ENCODE measurements around the gene GLCE.

Gene GLCE

DNA sequence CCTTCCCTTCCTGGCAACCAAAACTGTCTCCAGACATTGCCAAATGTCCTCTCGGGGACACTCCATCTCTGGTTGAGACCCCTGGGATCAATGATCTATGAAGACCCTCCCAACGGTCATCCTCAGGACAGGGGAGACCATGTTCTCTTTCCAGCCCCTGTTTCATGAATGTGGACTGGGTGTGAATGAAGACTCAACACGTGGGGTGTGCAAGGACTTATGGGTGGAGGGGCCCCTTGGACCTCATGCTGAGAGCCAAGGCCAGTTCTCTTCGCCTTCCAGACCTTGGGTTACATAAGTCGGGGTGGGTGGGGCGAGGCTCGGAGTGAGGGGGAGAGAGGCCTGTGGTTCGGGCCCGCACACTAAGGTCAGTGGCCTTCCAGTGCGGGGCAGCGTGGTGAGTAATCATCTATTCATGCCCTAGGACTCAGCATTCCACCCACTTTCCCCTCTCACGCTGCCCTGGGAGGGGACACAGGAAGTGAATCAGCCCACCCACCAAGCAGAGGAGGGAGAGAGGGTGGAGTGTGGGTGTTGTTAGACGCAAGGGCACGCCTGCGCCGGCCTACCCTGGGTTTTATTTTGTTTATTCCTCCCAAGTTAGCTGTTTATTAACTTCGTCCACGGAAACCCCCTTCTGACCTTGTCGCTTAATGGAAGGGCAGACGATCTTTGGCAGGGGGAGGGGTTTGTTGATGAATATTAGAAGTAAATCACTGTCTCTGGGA, 144.9 kb downstream of the GLCE start:
- no peak overlapping the region for H3K27ac ChIP-seq (ENCODE audit: low read length)

DNA sequence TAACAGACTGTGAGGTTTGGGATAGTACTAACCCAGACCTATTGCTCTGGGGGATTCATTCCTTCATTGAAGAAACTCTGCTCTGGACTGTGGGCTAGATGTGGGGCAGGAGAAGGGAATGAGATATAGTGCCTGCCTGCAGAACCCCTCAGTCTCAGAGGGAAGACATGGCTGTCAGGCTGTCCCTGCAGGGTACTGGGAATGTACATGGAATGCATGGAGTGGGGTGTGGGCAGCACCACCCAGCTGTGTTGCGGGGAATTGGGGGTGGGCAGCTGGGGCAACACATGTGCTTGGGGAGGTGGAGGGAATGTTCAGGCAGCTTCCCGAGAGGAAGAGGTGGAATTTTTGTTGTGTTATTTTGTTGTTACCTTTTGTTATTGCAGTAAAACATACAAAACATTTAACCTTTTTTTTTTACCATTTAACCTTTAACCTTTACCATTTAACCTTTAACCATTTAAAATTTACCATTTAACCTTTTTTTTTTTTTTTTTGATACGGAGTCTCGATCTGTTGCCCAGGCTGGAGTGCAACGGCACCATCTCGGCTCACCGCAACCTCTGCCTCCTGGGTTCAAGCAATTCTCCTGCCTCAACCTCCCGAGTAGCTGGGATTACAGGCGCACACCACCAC, 145.6 kb downstream of the GLCE start:
- Histone ChIP-seq H3K4me3 (ENCODE audit: low read length) (no peak overlapping the region), H3K9ac (ENCODE audit: low read depth, low read length) (no peak overlapping the region), H3K36me3 (ENCODE audit: insufficient read depth, low read depth, low read length) (no peaks in the 10 kb centered on the region; the same call in 1 of the 2 replicates), H3K27me3 (ENCODE audit: insufficient read depth, low read length) (peaks cover 7% of the 10 kb centered on the region), H3K27ac (ENCODE audit: low read length) (no peak overlapping the region), H3K4me1 (ENCODE audit: insufficient read depth, low read length) (peaks cover 6% of the 10 kb centered on the region), H3K9me3 (ENCODE audit: insufficient read depth, low read depth, low read length) (no peaks in the 10 kb centered on the region)

More for the DNA sequence above, 144.9 kb downstream of the GLCE start:
- H3K27me3 ChIP-seq (ENCODE audit: insufficient read depth, low read length) = peaks cover 9% of the 10 kb centered on the region
- no peak overlapping the region for H3K4me3 ChIP-seq (ENCODE audit: low read length)
- no peaks in the 10 kb centered on the region; the same call in 1 of the 2 replicates for H3K36me3 ChIP-seq (ENCODE audit: insufficient read depth, low read depth, low read length)
- H3K9me3 ChIP-seq (ENCODE audit: insufficient read depth, low read depth, low read length) = no peaks in the 10 kb centered on the region
- H3K9ac ChIP-seq (ENCODE audit: low read depth, low read length) = no peak overlapping the region
- peaks cover 6% of the 10 kb centered on the region for H3K4me1 ChIP-seq (ENCODE audit: insufficient read depth, low read length)

DNA sequence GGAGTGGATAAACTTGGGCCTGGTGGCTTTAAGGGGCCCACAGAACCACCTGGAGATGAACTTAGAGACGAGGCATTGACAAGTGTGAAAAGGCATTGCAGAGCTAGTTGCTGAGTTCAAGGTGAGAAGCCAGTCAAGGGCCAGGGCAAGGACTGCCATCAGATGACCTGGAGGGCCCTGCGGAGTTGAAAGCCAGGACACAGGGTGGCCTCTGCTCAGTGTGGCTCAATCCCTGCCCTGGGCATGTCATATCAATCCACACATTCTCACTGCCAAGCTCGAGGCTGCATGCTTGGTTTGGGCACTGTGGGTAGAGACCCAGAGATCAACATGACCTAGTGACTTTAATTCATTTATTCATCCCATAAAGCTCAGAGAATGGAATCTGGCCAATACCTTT, 147.5 kb downstream of the GLCE start:
- no peak overlapping the region for H3K9ac ChIP-seq (ENCODE audit: low read depth, low read length)
- no peak overlapping the region for H3K27ac ChIP-seq (ENCODE audit: low read length)
- H3K27me3 ChIP-seq (ENCODE audit: insufficient read depth, low read length) = no peaks in the 10 kb centered on the region
- H3K36me3 ChIP-seq (ENCODE audit: insufficient read depth, low read depth, low read length) = no peaks in the 10 kb centered on the region; the same call in 1 of the 2 replicates
- peaks cover 6% of the 10 kb centered on the region for H3K4me1 ChIP-seq (ENCODE audit: insufficient read depth, low read length)
- H3K4me3 ChIP-seq (ENCODE audit: low read length) = no peak overlapping the region
- no peaks in the 10 kb centered on the region for H3K9me3 ChIP-seq (ENCODE audit: insufficient read depth, low read depth, low read length)

DNA sequence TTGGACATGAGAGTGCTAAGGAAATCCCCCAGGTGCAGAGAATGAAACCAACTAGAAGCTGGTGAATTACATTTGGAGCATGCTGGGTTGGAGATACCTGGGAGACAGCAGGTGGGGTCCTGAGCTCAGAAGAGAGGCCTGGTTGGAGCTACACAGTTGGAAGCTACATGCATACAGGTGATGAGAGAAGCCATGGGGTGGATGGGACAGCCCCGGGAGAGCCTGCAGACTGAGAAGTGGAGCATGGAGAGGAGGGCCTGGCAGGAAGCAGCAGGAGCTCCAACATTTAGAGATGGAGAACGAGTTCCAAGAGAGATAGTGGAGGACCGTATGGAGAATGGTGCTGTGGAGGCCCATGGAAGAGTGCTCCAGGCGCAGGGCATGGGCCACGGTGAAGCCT, 148.5 kb downstream of the GLCE start:
- Histone ChIP-seq H3K9me3 (ENCODE audit: insufficient read depth, low read depth, low read length) (no peaks in the 10 kb centered on the region), H3K27ac (ENCODE audit: low read length) (no peak overlapping the region), H3K36me3 (ENCODE audit: insufficient read depth, low read depth, low read length) (no peaks in the 10 kb centered on the region; the same call in 1 of the 2 replicates), H3K9ac (ENCODE audit: low read depth, low read length) (no peak overlapping the region), H3K4me1 (ENCODE audit: insufficient read depth, low read length) (peaks cover 6% of the 10 kb centered on the region), H3K27me3 (ENCODE audit: insufficient read depth, low read length) (no peaks in the 10 kb centered on the region), H3K4me3 (ENCODE audit: low read length) (no peak overlapping the region)

DNA sequence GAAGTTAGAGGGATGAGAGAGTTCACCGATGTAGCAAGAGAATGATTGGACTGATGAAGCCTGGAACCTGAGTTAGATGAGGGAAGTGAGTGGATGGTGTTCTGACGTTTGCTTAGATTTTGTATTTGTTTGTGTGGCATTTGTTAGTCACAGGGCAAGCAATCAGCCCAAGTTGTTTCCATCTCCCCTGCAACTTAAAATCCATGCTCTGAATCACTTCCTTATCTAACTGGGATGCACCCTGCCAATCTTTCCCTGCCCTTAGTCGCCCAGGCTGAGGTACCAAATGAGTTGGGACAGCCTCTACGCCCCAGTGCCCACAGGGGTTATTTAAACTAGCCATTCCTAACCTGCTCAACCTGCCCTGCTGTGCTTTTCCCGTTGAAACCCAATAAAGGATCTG, 150.9 kb downstream of the GLCE start:
- Histone ChIP-seq H3K9me3 (ENCODE audit: insufficient read depth, low read depth, low read length) (no peaks in the 10 kb centered on the region), H3K36me3 (ENCODE audit: insufficient read depth, low read depth, low read length) (no peaks in the 10 kb centered on the region; the same call in 1 of the 2 replicates), H3K4me1 (ENCODE audit: insufficient read depth, low read length) (no peaks in the 10 kb centered on the region), H3K9ac (ENCODE audit: low read depth, low read length) (no peak overlapping the region), H3K27me3 (ENCODE audit: insufficient read depth, low read length) (no peaks in the 10 kb centered on the region), H3K4me3 (ENCODE audit: low read length) (no peak overlapping the region), H3K27ac (ENCODE audit: low read length) (no peak overlapping the region)

DNA sequence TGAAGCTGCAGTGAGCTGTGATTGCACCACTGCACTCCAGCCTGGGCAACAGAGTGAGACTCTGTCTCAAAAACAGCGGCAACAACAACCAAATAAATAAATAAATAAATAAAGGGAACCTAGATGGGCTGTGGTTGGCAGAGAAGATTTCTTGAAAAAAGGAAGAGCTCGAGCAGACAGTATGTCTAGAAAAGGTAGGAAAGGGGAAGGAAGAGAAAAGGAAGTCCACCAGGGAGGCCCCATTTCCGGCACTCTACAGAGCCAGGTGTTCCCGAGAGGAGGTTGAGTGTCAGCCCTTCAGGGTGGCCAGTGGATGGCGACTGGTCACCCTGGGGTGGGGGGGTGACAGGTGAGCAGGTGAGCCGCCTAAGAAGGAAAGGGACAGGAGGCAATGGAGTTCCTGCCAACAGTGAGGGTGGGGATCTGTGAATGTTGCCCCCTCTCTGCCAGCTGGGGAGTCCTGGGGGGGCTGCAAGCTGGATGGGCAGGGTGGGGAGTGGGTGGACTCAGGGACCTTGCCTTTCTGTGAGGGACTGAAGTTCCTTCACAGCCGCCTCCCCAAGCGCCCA, 153.1 kb downstream of the GLCE start:
- Histone ChIP-seq H3K9ac (ENCODE audit: low read depth, low read length) (no peak overlapping the region), H3K36me3 (ENCODE audit: insufficient read depth, low read depth, low read length) (no peaks in the 10 kb centered on the region), H3K4me3 (ENCODE audit: low read length) (no peak overlapping the region), H3K27ac (ENCODE audit: low read length) (no peak overlapping the region), H3K9me3 (ENCODE audit: insufficient read depth, low read depth, low read length) (no peaks in the 10 kb centered on the region), H3K4me1 (ENCODE audit: insufficient read depth, low read length) (0 out of 2 replicates have a peak, but pooled peaks cover 2% of the 10 kb centered on the region), H3K27me3 (ENCODE audit: insufficient read depth, low read length) (no peaks in the 10 kb centered on the region)

DNA sequence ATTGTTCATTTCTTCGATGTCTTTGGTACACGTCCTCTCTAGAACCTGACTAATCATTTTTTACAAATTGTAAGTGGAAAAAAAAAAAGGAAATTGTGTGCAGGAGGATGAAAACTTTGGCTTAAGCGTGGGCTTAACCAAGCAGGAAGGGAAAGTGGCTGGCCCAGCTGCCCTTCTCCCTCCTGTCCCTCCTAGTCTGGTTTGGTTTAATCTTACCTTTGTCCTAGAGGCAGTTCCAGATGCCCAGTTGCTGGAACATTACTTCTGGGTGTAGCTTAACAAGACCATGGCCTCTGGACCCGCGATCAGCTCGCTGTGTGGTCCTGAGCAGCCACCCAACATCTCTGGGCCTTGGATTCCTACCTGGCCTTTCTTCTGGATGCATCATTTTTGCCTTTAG, 153.7 kb downstream of the GLCE start:
- H3K9ac ChIP-seq (ENCODE audit: low read depth, low read length) = no peak overlapping the region
- H3K27ac ChIP-seq (ENCODE audit: low read length) = no peak overlapping the region
- H3K36me3 ChIP-seq (ENCODE audit: insufficient read depth, low read depth, low read length) = no peaks in the 10 kb centered on the region

DNA sequence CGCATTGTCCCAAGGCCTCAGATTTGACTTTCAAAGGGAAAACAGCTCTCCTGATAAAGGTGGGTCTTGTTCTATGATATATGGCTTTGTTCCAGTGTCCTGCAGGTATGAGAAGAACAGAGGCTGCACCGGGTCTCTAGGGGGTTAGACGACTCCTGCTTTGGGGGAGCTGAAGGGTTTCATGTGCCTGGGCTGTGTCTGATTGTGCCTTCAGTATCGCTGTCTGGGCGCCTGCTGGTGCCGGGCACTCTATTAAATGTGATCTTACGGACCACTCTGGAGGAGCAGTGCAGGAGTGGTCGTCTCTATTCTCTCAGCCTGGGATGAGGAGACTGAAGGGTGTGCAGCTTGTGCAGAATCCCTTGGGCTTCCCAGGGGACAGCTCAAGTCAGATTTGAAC, 154.3 kb downstream of the GLCE start:
- H3K4me3 ChIP-seq (ENCODE audit: low read length) = no peak overlapping the region
- no peaks in the 10 kb centered on the region for H3K36me3 ChIP-seq (ENCODE audit: insufficient read depth, low read depth, low read length)
- H3K27ac ChIP-seq (ENCODE audit: low read length) = no peak overlapping the region
- H3K9ac ChIP-seq (ENCODE audit: low read depth, low read length) = no peak overlapping the region
- no peaks in the 10 kb centered on the region for H3K27me3 ChIP-seq (ENCODE audit: insufficient read depth, low read length)
- no peaks in the 10 kb centered on the region for H3K9me3 ChIP-seq (ENCODE audit: insufficient read depth, low read depth, low read length)
- 0 out of 2 replicates have a peak, but pooled peaks cover 2% of the 10 kb centered on the region for H3K4me1 ChIP-seq (ENCODE audit: insufficient read depth, low read length)

More for the DNA sequence above, 153.7 kb downstream of the GLCE start:
- no peak overlapping the region for H3K4me3 ChIP-seq (ENCODE audit: low read length)
- H3K4me1 ChIP-seq (ENCODE audit: insufficient read depth, low read length) = 0 out of 2 replicates have a peak, but pooled peaks cover 2% of the 10 kb centered on the region
- no peaks in the 10 kb centered on the region for H3K9me3 ChIP-seq (ENCODE audit: insufficient read depth, low read depth, low read length)
- no peaks in the 10 kb centered on the region for H3K27me3 ChIP-seq (ENCODE audit: insufficient read depth, low read length)

DNA sequence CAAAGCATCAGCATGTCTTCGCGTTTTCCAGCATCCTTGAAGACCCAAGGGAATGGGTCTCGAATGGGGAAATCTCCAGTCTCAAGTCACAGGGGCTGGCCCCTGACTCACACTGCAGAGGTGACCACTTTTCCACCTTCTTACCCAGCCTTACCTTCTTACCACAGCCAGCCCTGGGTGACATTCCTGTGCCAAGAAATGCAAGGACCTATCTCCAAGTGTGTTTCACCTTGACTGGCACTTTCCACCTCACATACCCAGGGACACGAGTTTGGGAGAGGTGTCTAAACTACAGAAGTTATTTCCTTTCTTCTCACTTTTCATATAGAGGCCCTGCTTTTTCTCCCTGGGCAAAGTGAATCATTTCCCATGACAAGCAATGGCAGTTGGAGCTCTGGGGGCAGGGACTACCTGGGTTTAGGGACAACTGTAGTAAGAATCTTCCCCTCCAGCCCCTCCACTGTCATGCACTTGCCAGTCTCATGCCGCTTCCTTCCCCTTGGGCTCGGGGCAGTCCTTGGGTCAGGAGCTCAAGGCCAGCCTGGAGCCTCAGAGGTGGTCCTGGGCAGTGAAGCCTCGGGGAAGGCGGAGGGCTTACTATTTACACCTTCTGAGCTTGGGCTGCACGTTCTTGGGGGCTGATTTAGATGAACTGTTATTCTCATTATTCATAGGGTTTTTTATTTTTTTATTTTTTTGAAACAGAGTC, 155.1 kb downstream of the GLCE start:
- H3K4me1 ChIP-seq (ENCODE audit: insufficient read depth, low read length) = 0 out of 2 replicates have a peak, but pooled peaks cover 2% of the 10 kb centered on the region
- no peaks in the 10 kb centered on the region for H3K36me3 ChIP-seq (ENCODE audit: insufficient read depth, low read depth, low read length)
- no peaks in the 10 kb centered on the region for H3K27me3 ChIP-seq (ENCODE audit: insufficient read depth, low read length)
- H3K27ac ChIP-seq (ENCODE audit: low read length) = no peak overlapping the region
- H3K9ac ChIP-seq (ENCODE audit: low read depth, low read length) = no peak overlapping the region
- H3K9me3 ChIP-seq (ENCODE audit: insufficient read depth, low read depth, low read length) = no peaks in the 10 kb centered on the region
- no peak overlapping the region for H3K4me3 ChIP-seq (ENCODE audit: low read length)

DNA sequence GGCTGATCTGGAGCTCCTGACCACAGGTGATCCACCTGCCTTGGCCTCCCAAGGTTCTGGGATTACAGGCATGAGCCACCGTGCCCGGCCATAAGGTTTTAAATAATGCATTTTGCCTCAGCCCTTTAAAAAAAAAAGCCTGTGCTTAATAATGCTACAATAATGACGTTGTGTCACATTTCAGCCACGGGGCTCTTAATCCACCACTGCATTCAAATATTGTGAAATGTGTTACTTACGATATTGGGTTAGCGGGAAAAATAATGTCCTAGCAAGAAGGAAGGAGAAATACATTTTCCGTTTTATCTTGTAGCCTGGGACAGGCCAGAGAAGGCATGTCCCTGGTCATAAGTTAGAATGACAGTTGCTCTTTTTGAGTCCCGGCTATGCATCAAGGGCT, 155.9 kb downstream of the GLCE start:
- Histone ChIP-seq H3K4me3 (ENCODE audit: low read length) (no peak overlapping the region), H3K9me3 (ENCODE audit: insufficient read depth, low read depth, low read length) (no peaks in the 10 kb centered on the region), H3K4me1 (ENCODE audit: insufficient read depth, low read length) (0 out of 2 replicates have a peak, but pooled peaks cover 2% of the 10 kb centered on the region), H3K27ac (ENCODE audit: low read length) (no peak overlapping the region), H3K9ac (ENCODE audit: low read depth, low read length) (no peak overlapping the region), H3K36me3 (ENCODE audit: insufficient read depth, low read depth, low read length) (no peaks in the 10 kb centered on the region), H3K27me3 (ENCODE audit: insufficient read depth, low read length) (no peaks in the 10 kb centered on the region)

DNA sequence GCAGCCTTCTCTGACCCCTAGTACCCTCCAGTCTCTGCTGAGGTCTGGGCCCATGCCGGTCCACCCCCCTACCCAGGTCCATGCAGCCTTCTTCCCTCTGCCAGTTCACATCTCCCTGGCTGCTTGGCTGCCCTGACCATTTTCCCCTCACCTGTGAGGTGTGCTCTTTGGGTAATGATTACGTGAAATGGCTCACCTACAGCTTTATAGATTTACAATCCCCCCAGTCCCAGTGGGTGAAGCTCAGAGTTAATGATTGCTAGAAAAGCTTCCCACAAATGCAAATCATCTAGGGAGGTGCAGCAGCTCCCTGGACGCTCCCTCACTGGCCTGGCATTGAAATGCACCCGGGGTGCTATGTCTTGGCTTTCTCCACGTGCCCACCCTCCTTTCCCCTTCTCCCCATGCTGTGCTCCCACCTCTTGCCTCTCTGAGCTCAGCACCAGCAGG, 157.0 kb downstream of the GLCE start:
- H3K27me3 ChIP-seq (ENCODE audit: insufficient read depth, low read length) = no peaks in the 10 kb centered on the region

More for the DNA sequence above, 157.0 kb downstream of the GLCE start:
- Histone ChIP-seq H3K36me3 (ENCODE audit: insufficient read depth, low read depth, low read length) (no peaks in the 10 kb centered on the region), H3K4me3 (ENCODE audit: low read length) (no peak overlapping the region), H3K4me1 (ENCODE audit: insufficient read depth, low read length) (0 out of 2 replicates have a peak, but pooled peaks cover 2% of the 10 kb centered on the region), H3K9me3 (ENCODE audit: insufficient read depth, low read depth, low read length) (no peaks in the 10 kb centered on the region), H3K27ac (ENCODE audit: low read length) (no peak overlapping the region), H3K9ac (ENCODE audit: low read depth, low read length) (no peak overlapping the region)

All from iPS-20b (cell line).